ENCODE results near the gene FGF3. TPM values are rescaled to one million over a fixed set of nuclear protein-coding genes. Genes with fewer than 3 reads are reported as not detected.

Gene FGF3
- under 1 TPM in 2 of 10 donors, not detected in 8; 0.15 to 0.17 TPM for polyA plus RNA-seq (ENCODE audit: insufficient read length in 10 of 10)
- long read RNA-seq, donor 1, result 0 reads
- long read RNA-seq, donor 2, result 0 reads
- long read RNA-seq, donor 3, result 0 reads
- long read RNA-seq, donor 4, result 0 reads
- long read RNA-seq, donor 5, result 0 reads
- long read RNA-seq, donor 6, result 0 reads
- long read RNA-seq, donor 7, result 0 reads
- long read RNA-seq, donor 8, result 0 reads
- long read RNA-seq, donor 9, result 0 reads

GRCh38 chr11:69818603-69819441 lies at the start of gene FGF3:
FGF3 (minus strand) TSS chr11:69819416; CDS start chr11:69818933, 483 bp downstream.
- DNase-seq, result no peak

- DNase-seq, result no peak
Measured at GRCh38 chr11:69868871-69869270, 49.7 kb upstream of the FGF3 start.

GRCh38 chr11:69868006-69868810 lies 49.0 kb upstream of the FGF3 start:
- no peak for DNase-seq

GRCh38 chr11:69867076-69868005 lies 48.1 kb upstream of the FGF3 start:
- peak in 2 of 3 donors; percentile 3 to 26 for DNase-seq

- no peak for DNase-seq
Measured at GRCh38 chr11:69866648-69867047, 47.4 kb upstream of the FGF3 start.

GRCh38 chr11:69865707-69866106 lies 46.5 kb upstream of the FGF3 start:
- no peak for DNase-seq

- no peak for DNase-seq
Measured at GRCh38 chr11:69864686-69865661, 45.8 kb upstream of the FGF3 start.

GRCh38 chr11:69863544-69864200 lies 44.5 kb upstream of the FGF3 start:
- no peak for DNase-seq

GRCh38 chr11:69862797-69863543 lies 43.8 kb upstream of the FGF3 start:
- no peak for DNase-seq

- no peak for DNase-seq
Measured at GRCh38 chr11:69862331-69862771, 43.1 kb upstream of the FGF3 start.

GRCh38 chr11:69861901-69862300 lies 42.7 kb upstream of the FGF3 start:
- DNase-seq, result no peak

GRCh38 chr11:69860796-69861445 lies 41.7 kb upstream of the FGF3 start:
- DNase-seq, result no peak

- no peak for DNase-seq
Measured at GRCh38 chr11:69860244-69860643, 41.0 kb upstream of the FGF3 start.

- no peak for DNase-seq
Measured at GRCh38 chr11:69859275-69859934, 40.2 kb upstream of the FGF3 start.

- DNase-seq, result no peak
Measured at GRCh38 chr11:69855421-69855820, 36.2 kb upstream of the FGF3 start.

- DNase-seq, result peak in 1 of 3 donors; percentile 17
Measured at GRCh38 chr11:69854713-69855112, 35.5 kb upstream of the FGF3 start.

GRCh38 chr11:69852056-69852455 lies 32.8 kb upstream of the FGF3 start:
- no peak for DNase-seq
